Measurements from ENCODE around the gene MED13.
"Not testable (repeated sequence)": the region's sequence is repeated elsewhere in the genome, so short reads cannot be mapped to it uniquely, and the experiment has no call there.

Gene MED13

DNA sequence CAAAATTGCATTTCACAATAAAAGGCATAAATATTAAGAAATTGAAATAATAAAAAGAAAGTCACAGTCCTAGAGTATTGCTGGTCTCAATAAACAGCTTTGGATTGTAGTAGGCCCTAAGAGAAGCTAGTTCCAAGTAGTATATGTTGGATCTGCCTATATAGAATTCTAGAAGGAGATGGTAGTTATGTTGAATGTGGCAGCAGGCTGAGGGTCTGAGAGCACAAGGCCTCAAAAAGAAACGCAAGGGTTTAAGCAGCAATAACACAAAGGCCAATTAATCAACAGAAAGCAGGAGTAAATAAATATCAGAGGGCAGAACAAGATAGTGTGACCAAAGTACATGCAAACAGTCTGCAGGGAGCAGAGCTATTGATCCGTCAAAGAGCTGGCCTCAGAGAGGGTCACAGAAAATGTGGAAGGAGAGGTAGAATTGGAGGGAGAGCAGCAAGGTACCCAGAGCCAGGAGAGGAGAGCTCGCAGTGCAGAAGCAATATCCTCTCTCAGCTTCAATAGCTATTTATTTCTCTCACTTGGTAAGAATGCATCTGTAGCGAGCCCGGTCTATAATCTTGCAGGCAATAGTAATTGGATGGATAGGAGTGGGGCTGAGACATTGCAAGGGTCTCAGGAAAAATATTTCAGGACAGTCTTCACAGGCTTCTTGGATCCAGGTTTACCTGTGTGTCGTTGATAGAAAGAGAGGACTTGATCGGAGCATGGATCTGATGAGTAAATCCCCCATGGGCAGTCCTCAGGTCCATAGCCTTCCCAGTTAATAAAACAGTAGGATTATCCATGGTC, 25.1 kb upstream of the MED13 start:
- no peak for DNase-seq

GRCh38 chr17:62089334-62089733, 24.3 kb upstream of the MED13 start:
- no peak for DNase-seq

GRCh38 chr17:62086737-62087136, 21.7 kb upstream of the MED13 start:
- no peak for DNase-seq

- no peak for DNase-seq
Observed at GRCh38 chr17:62085511-62086408, 20.7 kb upstream of the MED13 start.

- DNase-seq, result no peak
Observed at GRCh38 chr17:62084585-62084984, 19.5 kb upstream of the MED13 start.

DNA sequence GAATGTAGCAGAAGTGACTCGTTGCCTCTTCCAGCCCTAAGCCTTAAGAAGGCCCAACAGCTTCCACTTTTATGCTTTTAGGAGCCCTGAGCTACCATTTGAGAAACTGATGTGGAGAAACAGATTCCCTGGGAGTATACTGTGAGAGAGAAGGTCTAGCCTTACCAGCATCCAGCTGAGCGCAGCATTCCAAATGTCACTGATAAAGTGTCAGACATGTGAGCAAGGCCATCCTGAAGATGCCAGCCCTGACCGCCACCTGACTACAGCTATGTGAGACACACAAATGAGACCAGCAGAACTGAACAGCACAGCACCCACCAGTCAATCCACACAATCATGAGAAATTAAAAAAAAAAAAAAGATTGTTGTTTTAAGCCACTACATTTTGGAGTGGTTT, 18.6 kb upstream of the MED13 start:
- DNase-seq, result no peak

GRCh38 chr17:62080647-62081046, 15.6 kb upstream of the MED13 start:
- no peak for DNase-seq

DNA sequence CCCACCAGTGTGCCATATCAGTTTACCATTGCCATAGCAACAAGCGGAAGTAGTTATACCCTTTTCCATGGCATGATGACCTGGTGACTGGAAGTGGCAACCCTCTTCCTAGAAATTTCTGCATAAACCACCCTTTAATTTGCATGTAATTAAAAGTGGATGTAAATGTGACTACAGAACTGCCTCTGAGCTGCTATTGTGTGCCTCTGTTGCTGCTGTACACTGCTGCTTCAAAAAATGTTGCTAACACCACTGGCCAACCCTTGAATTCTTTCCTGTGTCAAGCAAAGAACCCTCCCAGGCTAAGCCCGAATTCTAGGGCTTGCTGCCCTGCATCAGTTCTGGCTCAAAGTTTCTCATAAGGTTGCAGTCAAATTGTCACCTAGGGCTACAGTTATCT, 12.9 kb upstream of the MED13 start:
- no peak for DNase-seq

- no peak for DNase-seq
Observed at GRCh38 chr17:62076864-62077788, 12.0 kb upstream of the MED13 start.

- DNase-seq, result no peak
Observed at GRCh38 chr17:62075308-62075815, 10.3 kb upstream of the MED13 start.

DNA sequence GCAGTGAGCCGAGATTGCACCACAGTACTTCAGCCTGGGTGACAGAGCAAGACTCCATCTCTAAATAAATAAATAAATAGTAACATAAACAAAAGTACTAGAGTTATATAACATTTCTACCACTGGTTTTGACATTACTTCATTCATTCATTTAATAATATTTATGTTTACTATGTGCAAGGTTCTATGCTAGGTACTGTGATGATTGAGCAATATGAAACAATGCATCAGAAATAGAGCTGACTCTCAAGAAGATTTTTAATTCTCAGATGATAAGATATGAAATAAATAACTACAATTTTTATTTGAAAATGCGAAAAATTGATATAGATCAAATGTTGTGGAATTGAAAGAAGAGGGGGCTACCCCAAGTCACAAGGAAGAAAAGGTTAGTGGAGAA, 8.9 kb upstream of the MED13 start:
- no peak for DNase-seq

GRCh38 chr17:62072855-62073254, 7.8 kb upstream of the MED13 start:
- not testable (repeated sequence) for DNase-seq

- DNase-seq, result no peak
Observed at GRCh38 chr17:62070900-62071299, 5.8 kb upstream of the MED13 start.

- DNase-seq, result no peak
Observed at GRCh38 chr17:62067165-62068145, 2.4 kb upstream of the MED13 start.

DNA sequence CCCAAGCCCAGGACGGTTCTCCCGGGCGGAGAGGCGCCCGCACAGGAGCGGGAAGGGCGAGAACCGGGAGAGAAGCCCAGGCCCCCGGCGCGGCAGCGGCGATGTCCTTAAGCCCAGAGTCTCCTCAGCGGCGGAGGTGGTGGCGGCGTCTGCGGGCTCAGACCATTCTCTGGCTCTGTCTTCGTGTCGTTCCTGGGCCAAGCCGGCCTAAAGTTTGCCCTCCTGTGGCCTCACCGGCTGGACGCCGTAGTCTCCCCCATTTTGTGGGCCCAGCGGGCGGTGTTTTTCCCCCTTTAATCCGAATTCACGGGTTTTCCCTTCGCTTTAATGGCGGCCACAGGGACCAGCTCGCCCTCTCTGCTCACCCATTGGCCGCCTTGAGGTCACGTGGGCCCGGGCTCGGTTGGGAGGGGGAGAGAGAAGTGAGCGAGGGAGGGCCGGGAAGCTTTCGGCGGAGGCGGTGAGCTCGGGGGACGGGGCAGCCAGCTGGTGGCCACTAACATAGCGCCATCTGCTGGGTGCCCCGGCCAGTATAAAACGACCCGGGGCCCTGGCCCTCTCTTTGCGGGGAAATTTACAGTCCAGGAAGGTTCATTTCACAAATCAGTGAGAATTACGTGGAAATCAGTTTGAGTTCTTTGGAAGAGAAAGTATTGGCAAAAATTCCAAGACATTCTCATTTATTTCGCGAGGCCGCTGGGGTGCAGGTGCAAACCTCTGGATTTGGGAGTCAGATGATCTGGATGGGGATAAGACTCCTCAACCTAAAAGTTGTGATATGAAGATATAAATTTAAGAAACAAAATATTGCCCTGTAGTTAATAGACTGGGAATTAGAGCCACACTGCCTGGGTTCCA, 762 bp upstream of the MED13 start:
- peak; percentile 98 for DNase-seq

DNA sequence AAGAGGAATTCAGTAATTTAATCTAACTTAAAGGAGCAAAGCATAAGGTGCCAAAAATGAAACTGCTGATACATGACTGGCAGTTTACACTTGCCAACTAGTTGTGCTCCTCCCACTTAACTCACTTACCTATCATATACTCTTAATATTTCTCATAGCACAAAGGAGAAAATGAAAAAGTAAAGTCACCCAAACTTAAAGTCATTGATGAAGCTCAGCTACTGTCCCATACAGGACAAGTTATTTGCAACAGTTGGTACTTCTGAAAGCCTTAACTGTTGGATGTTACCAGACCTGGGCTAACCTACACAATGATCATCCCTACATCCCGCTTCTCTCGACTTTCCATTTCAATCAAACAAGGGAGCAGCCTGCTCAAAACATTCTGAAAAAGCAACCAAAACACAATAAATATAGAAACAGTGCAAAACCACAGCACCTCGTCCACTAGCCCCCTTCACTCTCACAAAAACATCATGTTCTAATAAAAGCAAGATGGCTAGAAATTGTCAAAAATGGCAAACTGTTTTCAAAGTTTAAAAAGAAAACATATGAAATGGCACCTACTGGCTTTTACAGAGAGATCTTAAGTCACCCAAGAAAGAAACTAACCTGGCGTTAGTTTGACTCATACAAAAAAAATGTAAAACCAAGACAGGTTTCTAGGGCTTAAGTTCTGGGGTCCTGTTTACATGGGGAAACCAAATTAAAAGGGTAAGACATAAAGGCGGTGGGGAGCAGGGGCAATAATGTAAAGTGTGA, 868 bp downstream of the MED13 start:
- DNase-seq, result peak; percentile 72

- DNase-seq, result no peak
Observed at GRCh38 chr17:62062944-62063343, 2.1 kb downstream of the MED13 start.

DNA sequence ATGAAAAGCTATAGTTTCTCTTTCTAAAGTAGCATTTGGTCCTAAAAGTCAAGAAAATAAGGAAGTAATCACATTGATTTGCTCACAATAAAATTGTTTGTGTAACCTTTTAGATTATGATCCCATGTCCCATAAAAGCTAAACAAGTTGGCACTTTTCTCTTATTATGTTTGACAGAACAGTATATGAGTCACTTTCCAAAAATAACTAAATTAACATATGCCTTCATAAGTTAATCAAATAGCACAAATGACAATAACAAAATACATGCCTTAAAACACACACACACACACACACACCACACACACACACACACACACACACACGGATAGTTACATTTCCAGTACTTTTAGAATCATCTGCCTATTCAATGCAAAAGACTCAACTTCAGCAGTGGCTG, 2.8 kb downstream of the MED13 start:
- peak; percentile 29 for DNase-seq

DNA sequence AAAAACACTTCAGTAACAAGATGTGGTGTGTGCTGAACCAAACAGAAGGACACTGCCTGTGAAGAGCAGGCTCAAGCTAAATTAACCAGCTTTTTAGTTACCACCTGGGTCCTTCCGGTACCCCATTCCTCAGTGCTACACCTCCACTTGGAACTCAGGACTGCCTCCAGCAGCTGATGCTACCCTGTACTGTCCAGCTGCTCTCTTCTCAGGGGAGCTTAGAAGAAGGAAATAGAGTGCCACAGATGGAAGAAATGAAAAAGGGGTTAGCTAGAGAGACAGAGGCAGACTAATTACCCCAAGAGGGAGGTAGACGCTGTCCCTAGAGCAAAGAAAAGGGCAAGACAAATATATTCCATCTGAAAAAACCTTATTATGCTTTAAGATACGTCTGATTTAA, 5.7 kb downstream of the MED13 start:
- DNase-seq, result no peak

- no peak for DNase-seq
Observed at GRCh38 chr17:62058611-62059010, 6.5 kb downstream of the MED13 start.

All from OCI-M1 (cell line).